ENCODE results near the gene UBE2S. TPM values are rescaled to one million over a fixed set of nuclear protein-coding genes. Genes with fewer than 3 reads are reported as not detected.

The UBE2S gene
- total and polyA plus RNA-seq, 10 of the 15 experiments (the other 5 are each of a cell fraction or from before 2014, with no cell fraction given) = 2.3 to 640 (median 127) TPM

DNA sequence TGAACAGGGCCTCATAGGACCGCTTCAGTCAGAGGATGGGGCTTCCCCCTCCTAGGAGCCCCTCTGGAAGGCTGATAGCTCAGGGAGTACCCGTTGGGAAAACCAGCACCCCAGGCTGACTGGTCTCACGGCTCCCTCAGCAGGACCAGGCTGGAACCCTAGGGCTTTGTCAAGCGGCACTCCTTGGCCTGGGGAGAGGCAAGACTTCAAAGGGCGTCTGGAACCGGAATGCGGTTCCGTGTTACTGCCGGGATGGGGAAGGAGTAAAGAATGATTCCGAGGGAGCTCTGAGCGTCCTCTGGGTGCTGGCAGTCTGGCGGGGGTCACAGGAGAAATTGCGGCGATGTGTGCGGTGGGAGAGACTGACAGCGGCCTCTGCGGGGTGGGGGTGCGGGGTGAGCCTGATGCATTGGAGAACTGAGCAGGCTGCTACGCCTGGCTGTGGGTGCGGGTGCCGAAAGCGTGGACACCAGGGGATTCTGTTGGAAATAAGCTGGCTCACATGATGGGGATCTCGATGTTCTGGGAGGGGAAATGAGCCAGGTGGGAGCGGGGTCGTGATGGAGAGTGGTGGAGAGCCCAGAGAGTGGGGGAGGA, 54.9 kb downstream of the UBE2S start:
- no TSS peak for BruUV-seq (replicated peaks)
- ATAC-seq (no peak), DNase-seq (ENCODE audit: low read depth, low spot score) (no peak), FAIRE-seq (no peak)
- Histone ChIP-seq H3K9ac (ENCODE audit: control insufficient read depth, insufficient read depth, low read length) (no peak overlapping the region), H2AFZ (ENCODE audit: control insufficient read depth, low read depth, low read length) (no peak overlapping the region), H3K9me3 (replicated peaks; ENCODE audit: control insufficient read depth, insufficient read depth, low read length) (no peaks in the 10 kb centered on the region), H3K4me3 (no peak overlapping the region), H3K36me3 (ENCODE audit: control insufficient read depth in 2 of 2, insufficient read depth in 2 of 2, low read length in 1 of 2) (no peaks in the 10 kb centered on the region), H3K27me3 (replicated peaks in 1 of 2; ENCODE audit: control insufficient read depth in 2 of 2, insufficient read depth in 2 of 2, low read length in 1 of 2) (peaks cover 4 to 13% of the 10 kb centered on the region in 2 experiments; a peak in 3 of 4 replicates), H4K20me1 (ENCODE audit: control insufficient read depth, insufficient read depth) (no peaks in the 10 kb centered on the region; the same call in 1 of the 2 replicates), H3K4me2 (ENCODE audit: control insufficient read depth, insufficient read depth) (no peak overlapping the region), H3K27ac (ENCODE audit: control insufficient read depth, insufficient read depth) (no peak overlapping the region), H3K4me1 (ENCODE audit: control insufficient read depth, insufficient read depth, low read length) (no peaks in the 10 kb centered on the region; the same call in 1 of the 2 replicates), H3K79me2 (ENCODE audit: control insufficient read depth, insufficient read depth, low read length) (no peaks in the 10 kb centered on the region)
- WGBS (ENCODE audit: insufficient coverage, insufficient replicate concordance, low lambda C conversion rate, missing lambda C conversion rate) = 55% methylated on average over 21 of the region's 25 CpGs
- TF ChIP-seq NR2F1 (conservative IDR thresholded peaks at IDR 0.05) = no peak
- TF ChIP-seq GATAD2B (conservative IDR thresholded peaks at IDR 0.05; ENCODE audit: low read depth) = no peak
- no peak for TF ChIP-seq ZNF384 (IDR thresholded peaks at IDR 0.05; ENCODE audit: borderline replicate concordance, low read depth, low read length)
- TF ChIP-seq EGR1 (IDR thresholded peaks at IDR 0.05; ENCODE audit: borderline replicate concordance in 1 of 2, low read depth in 2 of 2, low read length in 2 of 2) = no peak
- TF ChIP-seq, protein P1, sequence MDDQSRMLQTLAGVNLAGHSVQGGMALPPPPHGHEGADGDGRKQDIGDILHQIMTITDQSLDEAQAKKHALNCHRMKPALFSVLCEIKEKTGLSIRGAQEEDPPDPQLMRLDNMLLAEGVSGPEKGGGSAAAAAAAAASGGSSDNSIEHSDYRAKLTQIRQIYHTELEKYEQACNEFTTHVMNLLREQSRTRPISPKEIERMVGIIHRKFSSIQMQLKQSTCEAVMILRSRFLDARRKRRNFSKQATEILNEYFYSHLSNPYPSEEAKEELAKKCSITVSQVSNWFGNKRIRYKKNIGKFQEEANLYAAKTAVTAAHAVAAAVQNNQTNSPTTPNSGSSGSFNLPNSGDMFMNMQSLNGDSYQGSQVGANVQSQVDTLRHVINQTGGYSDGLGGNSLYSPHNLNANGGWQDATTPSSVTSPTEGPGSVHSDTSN (IDR thresholded peaks at IDR 0.05; ENCODE audit: insufficient replicate concordance, low read depth, low read length) = no peak
- no peak for TF ChIP-seq POU2F2 (IDR thresholded peaks at IDR 0.05; ENCODE audit: borderline replicate concordance, low read depth, low read length)
- no peak for TF ChIP-seq JUNB (IDR thresholded peaks at IDR 0.05)
- no peak for TF ChIP-seq ATF7 (IDR thresholded peaks at IDR 0.05; ENCODE audit: low read depth)
- TF ChIP-seq, protein P2, sequence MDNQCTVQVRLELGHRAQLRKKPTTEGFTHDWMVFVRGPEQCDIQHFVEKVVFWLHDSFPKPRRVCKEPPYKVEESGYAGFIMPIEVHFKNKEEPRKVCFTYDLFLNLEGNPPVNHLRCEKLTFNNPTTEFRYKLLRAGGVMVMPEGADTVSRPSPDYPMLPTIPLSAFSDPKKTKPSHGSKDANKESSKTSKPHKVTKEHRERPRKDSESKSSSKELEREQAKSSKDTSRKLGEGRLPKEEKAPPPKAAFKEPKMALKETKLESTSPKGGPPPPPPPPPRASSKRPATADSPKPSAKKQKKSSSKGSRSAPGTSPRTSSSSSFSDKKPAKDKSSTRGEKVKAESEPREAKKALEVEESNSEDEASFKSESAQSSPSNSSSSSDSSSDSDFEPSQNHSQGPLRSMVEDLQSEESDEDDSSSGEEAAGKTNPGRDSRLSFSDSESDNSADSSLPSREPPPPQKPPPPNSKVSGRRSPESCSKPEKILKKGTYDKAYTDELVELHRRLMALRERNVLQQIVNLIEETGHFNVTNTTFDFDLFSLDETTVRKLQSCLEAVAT (IDR thresholded peaks at IDR 0.05) = no peak
- no peak for TF ChIP-seq SIX5 (IDR thresholded peaks at IDR 0.05; ENCODE audit: low read depth, low read length, severe bottlenecking)
- TF ChIP-seq NR2C2 (IDR thresholded peaks at IDR 0.05; ENCODE audit: borderline replicate concordance, control insufficient read depth, insufficient read length, low read depth) = no peak
- TF ChIP-seq, protein P3, sequence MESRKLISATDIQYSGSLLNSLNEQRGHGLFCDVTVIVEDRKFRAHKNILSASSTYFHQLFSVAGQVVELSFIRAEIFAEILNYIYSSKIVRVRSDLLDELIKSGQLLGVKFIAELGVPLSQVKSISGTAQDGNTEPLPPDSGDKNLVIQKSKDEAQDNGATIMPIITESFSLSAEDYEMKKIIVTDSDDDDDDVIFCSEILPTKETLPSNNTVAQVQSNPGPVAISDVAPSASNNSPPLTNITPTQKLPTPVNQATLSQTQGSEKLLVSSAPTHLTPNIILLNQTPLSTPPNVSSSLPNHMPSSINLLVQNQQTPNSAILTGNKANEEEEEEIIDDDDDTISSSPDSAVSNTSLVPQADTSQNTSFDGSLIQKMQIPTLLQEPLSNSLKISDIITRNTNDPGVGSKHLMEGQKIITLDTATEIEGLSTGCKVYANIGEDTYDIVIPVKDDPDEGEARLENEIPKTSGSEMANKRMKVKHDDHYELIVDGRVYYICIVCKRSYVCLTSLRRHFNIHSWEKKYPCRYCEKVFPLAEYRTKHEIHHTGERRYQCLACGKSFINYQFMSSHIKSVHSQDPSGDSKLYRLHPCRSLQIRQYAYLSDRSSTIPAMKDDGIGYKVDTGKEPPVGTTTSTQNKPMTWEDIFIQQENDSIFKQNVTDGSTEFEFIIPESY (IDR thresholded peaks at IDR 0.05) = no peak
- TF ChIP-seq TCF3 (IDR thresholded peaks at IDR 0.05; ENCODE audit: borderline replicate concordance, insufficient read depth, low read depth, low read length) = no peak
- TF ChIP-seq DPF2 (IDR thresholded peaks at IDR 0.05) = no peak
- TF ChIP-seq ZNF24 (IDR thresholded peaks at IDR 0.05) = no peak
- POLR2A ChIA-PET = no interaction called here
- intact Hi-C loops (cut with micrococcal nuclease; ENCODE audit: unreplicated experiment) (no loop called here), in situ Hi-C loops (cut with MboI) (no loop called here)
- RAD21 ChIA-PET (ENCODE audit: unreplicated experiment) = no interaction called here
- CTCF ChIA-PET = no interaction called here
- SMC1A ChIA-PET (ENCODE audit: uncharacterized antibody, unreplicated experiment) = interaction anchor here (1.1 kb wide), 1 partner anchor 13 kb away, joined by 3 read pairs; the partner anchor contains the start of gene KMT5C
